ENCODE results near the gene CAMK2D.

CAMK2D gene

GRCh38 chr4:113732967-113733527 lies 28.5 kb downstream of the CAMK2D start:
- ATAC-seq (ENCODE audit: insufficient read depth, low read depth) (no peak), DNase-seq (no peak)
- no peak overlapping the region for H3K27ac ChIP-seq (ENCODE audit: low read length)
- H4K20me1 ChIP-seq (ENCODE audit: insufficient read depth, low read length): no peaks in the 10 kb centered on the region
- no peaks in the 10 kb centered on the region for H3K36me3 ChIP-seq (ENCODE audit: insufficient read depth, low read length)
- no peak overlapping the region for H2AFZ ChIP-seq (ENCODE audit: low read depth, low read length)
- H3K9me3 ChIP-seq (ENCODE audit: insufficient read depth, low read length, severe bottlenecking): no peaks in the 10 kb centered on the region
- no peak overlapping the region for H3K9ac ChIP-seq (ENCODE audit: low read depth, low read length)
- H3K79me2 ChIP-seq (ENCODE audit: insufficient read depth, low read length): no peaks in the 10 kb centered on the region
- TF ChIP-seq CTCF (IDR thresholded peaks at IDR 0.05; ENCODE audit: borderline replicate concordance, extremely low read depth, low read length, poor library complexity, severe bottlenecking): no peak
- TF ChIP-seq EZH2 (IDR thresholded peaks at IDR 0.05; ENCODE audit: borderline replicate concordance, low read depth, low read length, severe bottlenecking): no peak
- H3K4me1 ChIP-seq (ENCODE audit: insufficient read depth, low read length): no peaks in the 10 kb centered on the region
- no peaks in the 10 kb centered on the region for H3K27me3 ChIP-seq (ENCODE audit: insufficient read depth, low read length, poor library complexity)
- H3K4me3 ChIP-seq (ENCODE audit: low read depth in 1 of 2, low read length in 2 of 2): no peak overlapping the region
- H3K4me2 ChIP-seq (ENCODE audit: insufficient read depth, low read length): no peak overlapping the region

GRCh38 chr4:113730467-113731216 lies 30.9 kb downstream of the CAMK2D start:
- no peak for TF ChIP-seq EZH2 (IDR thresholded peaks at IDR 0.05; ENCODE audit: borderline replicate concordance, low read depth, low read length, severe bottlenecking)
- TF ChIP-seq CTCF (IDR thresholded peaks at IDR 0.05; ENCODE audit: borderline replicate concordance, extremely low read depth, low read length, poor library complexity, severe bottlenecking): no peak
- no peak overlapping the region for H3K27ac ChIP-seq (ENCODE audit: low read length)
- H3K9ac ChIP-seq (ENCODE audit: low read depth, low read length): no peak overlapping the region
- H3K36me3 ChIP-seq (ENCODE audit: insufficient read depth, low read length): no peaks in the 10 kb centered on the region
- no peak overlapping the region for H2AFZ ChIP-seq (ENCODE audit: low read depth, low read length)
- no peaks in the 10 kb centered on the region for H3K9me3 ChIP-seq (ENCODE audit: insufficient read depth, low read length, severe bottlenecking)
- no peaks in the 10 kb centered on the region for H3K4me1 ChIP-seq (ENCODE audit: insufficient read depth, low read length)
- no peaks in the 10 kb centered on the region for H4K20me1 ChIP-seq (ENCODE audit: insufficient read depth, low read length)
- no peaks in the 10 kb centered on the region for H3K27me3 ChIP-seq (ENCODE audit: insufficient read depth, low read length, poor library complexity)
- H3K79me2 ChIP-seq (ENCODE audit: insufficient read depth, low read length): no peaks in the 10 kb centered on the region
- no peak overlapping the region for H3K4me2 ChIP-seq (ENCODE audit: insufficient read depth, low read length)
- no peak overlapping the region for H3K4me3 ChIP-seq (ENCODE audit: low read depth in 1 of 2, low read length in 2 of 2)
- ATAC-seq (ENCODE audit: insufficient read depth, low read depth) (no peak), DNase-seq (no peak)

GRCh38 chr4:113727802-113728201 lies 33.7 kb downstream of the CAMK2D start:
- H3K79me2 ChIP-seq (ENCODE audit: insufficient read depth, low read length): no peaks in the 10 kb centered on the region
- H2AFZ ChIP-seq (ENCODE audit: low read depth, low read length): no peak overlapping the region
- no peaks in the 10 kb centered on the region for H3K4me1 ChIP-seq (ENCODE audit: insufficient read depth, low read length)
- no peak overlapping the region for H3K9ac ChIP-seq (ENCODE audit: low read depth, low read length)
- no peak overlapping the region for H3K4me3 ChIP-seq (ENCODE audit: low read depth in 1 of 2, low read length in 2 of 2)
- H3K4me2 ChIP-seq (ENCODE audit: insufficient read depth, low read length): no peak overlapping the region
- ATAC-seq (ENCODE audit: insufficient read depth, low read depth) (no peak), DNase-seq (no peak)
- no peaks in the 10 kb centered on the region for H4K20me1 ChIP-seq (ENCODE audit: insufficient read depth, low read length)
- no peaks in the 10 kb centered on the region for H3K27me3 ChIP-seq (ENCODE audit: insufficient read depth, low read length, poor library complexity)
- H3K9me3 ChIP-seq (ENCODE audit: insufficient read depth, low read length, severe bottlenecking): no peaks in the 10 kb centered on the region
- H3K36me3 ChIP-seq (ENCODE audit: insufficient read depth, low read length): no peaks in the 10 kb centered on the region
- H3K27ac ChIP-seq (ENCODE audit: low read length): no peak overlapping the region
- TF ChIP-seq EZH2 (IDR thresholded peaks at IDR 0.05; ENCODE audit: borderline replicate concordance, low read depth, low read length, severe bottlenecking) (no peak), CTCF (IDR thresholded peaks at IDR 0.05; ENCODE audit: borderline replicate concordance, extremely low read depth, low read length, poor library complexity, severe bottlenecking) (no peak)

Measured in DND-41 (cell line).